Panc1 (cell line): ENCODE data around the gene TRMT5. TPM values are rescaled to one million over a fixed set of nuclear protein-coding genes. Genes with fewer than 3 reads are reported as not detected.

Experiments used
- ATAC-seq: fragments of 200-7000 bp; cut with Tn5 transposase; 2 replicates; pipeline ENCODE4 v1.9.1; 2020; ENCODE audit warnings: mild to moderate bottlenecking, moderate library complexity
- BruUV-seq: library from RNA; stranded (reverse); fragments of 400-500 nt; replicated peaks from 2 replicates; lab custom pipeline; 2021; lab: Mats Ljungman, UMichigan
- CTCF ChIA-PET: fragments of 300-600 bp; sonication (Branson Sonifier 250); formaldehyde crosslinking; loops from one replicate; lab custom pipeline; 2022; ENCODE audit warnings: antibody characterized with exemption; lab: Charles Lee
- POLR2A ChIA-PET: fragments of 300-600 bp; sonication (Branson Sonifier 250); formaldehyde crosslinking; loops from one replicate; lab custom pipeline; 2022; ENCODE audit warnings: antibody characterized with exemption; lab: Charles Lee
- DNase-seq: peaks from one replicate; pipeline ENCODE4 v3.0.0-alpha.2; 2010; ENCODE audit warnings: low read depth, low spot score
- H3K27ac ChIP-seq: 2 replicates; pipeline ENCODE4 v1.5.1; 2011; ENCODE audit warnings: mild to moderate bottlenecking, low read length, inconsistent platforms
- H3K27me3 ChIP-seq: fragments of 200-500 bp; sonication (Bioruptor generic); 2 replicates; pipeline ENCODE4 v1.6.0; 2014; ENCODE audit warnings: low read length, inconsistent platforms; ENCODE audit not compliant: control insufficient read depth, insufficient read depth
- H3K36me3 ChIP-seq: fragments of 200-500 bp; sonication (Bioruptor generic); 2 replicates; pipeline ENCODE4 v1.5.1; 2014; ENCODE audit warnings: inconsistent platforms, mild to moderate bottlenecking, low read length, moderate library complexity; ENCODE audit not compliant: control insufficient read depth, insufficient read depth
- H3K4me1 ChIP-seq: 2 replicates; pipeline ENCODE4 v1.5.1; 2011; ENCODE audit warnings: inconsistent platforms, mild to moderate bottlenecking, low read length, moderate library complexity; ENCODE audit not compliant: control insufficient read depth, insufficient read depth
- H3K4me3 ChIP-seq, 2 experiments: 2 replicates each; pipeline ENCODE4 v1.5.1; 2011 to 2012; ENCODE audit warnings: low read depth in 2 of 2, low read length in 2 of 2, mild to moderate bottlenecking in 2 of 2, inconsistent platforms in 1 of 2, moderate library complexity in 1 of 2
- H3K9me3 ChIP-seq: fragments of 200-500 bp; sonication (Bioruptor generic); 2 replicates; pipeline ENCODE4 v1.5.1; 2014; ENCODE audit warnings: low read depth, mild to moderate bottlenecking, inconsistent platforms, low read length, moderate library complexity; ENCODE audit not compliant: control insufficient read depth, insufficient read depth
- POLR2AphosphoS5 ChIP-seq: IDR thresholded peaks from 2 replicates; pipeline ENCODE4 v1.6.1; 2012; ENCODE audit warnings: mild to moderate bottlenecking, low read depth, low read length, moderate library complexity
- REST ChIP-seq, 2 experiments: IDR thresholded peaks; 2 replicates each; pipeline ENCODE4 v1.6.1; 2011 to 2012; ENCODE audit warnings: low read depth in 2 of 2, control low read depth in 1 of 2, low read length in 1 of 2, mild to moderate bottlenecking in 1 of 2, moderate library complexity in 1 of 2; ENCODE audit not compliant: insufficient read depth in 1 of 2
- SIN3A ChIP-seq: IDR thresholded peaks from 2 replicates; pipeline ENCODE4 v1.6.1; 2012; ENCODE audit warnings: low read depth, mild to moderate bottlenecking, low read length, moderate library complexity, borderline replicate concordance; ENCODE audit not compliant: insufficient read depth
- TCF7L2 ChIP-seq: IDR thresholded peaks from 2 replicates; pipeline ENCODE4 v1.6.1; 2011; ENCODE audit warnings: mild to moderate bottlenecking, low read depth, low read length, inconsistent platforms
- in situ Hi-C: cut with HindIII; loops from 2 replicates; pipeline ENCODE4 v1.10.0; 2016; ENCODE audit warnings: low sequenced_read_pairs, low pct_unique_long_range_greater_than_20kb
- intact Hi-C: fragments of 100-400 bp; cut with micrococcal nuclease; formaldehyde crosslinking; loops from one replicate; pipeline ENCODE4 v1.10.0; 2022; ENCODE audit not compliant: unreplicated experiment
- total RNA-seq: library from RNA; stranded (reverse); gene quantifications from one replicate; pipeline ENCODE4 v1.2.1, GENCODE V29; 2021; ENCODE audit not compliant: unreplicated experiment
- TF ChIP-seq, protein P1 (sequence below): fragments of 450-650 bp; IDR thresholded peaks from 2 replicates; pipeline ENCODE4 v1.5.1; 2017; ENCODE audit warnings: mild to moderate bottlenecking

TRMT5 gene
- total RNA-seq, 1 experiment from 2014 or later, result 14.9 TPM

- no TSS peak for BruUV-seq
Observed at GRCh38 chr14:60956202-60956601, 24.7 kb downstream of the TRMT5 start.

GRCh38 chr14:60951776-60952435, 29.0 kb downstream of the TRMT5 start:
- no peak for DNase-seq
- Histone ChIP-seq H3K4me3 (no peak overlapping the region), H3K4me1 (no peaks in the 10 kb centered on the region), H3K27me3 (no peaks in the 10 kb centered on the region), H3K9me3 (peaks cover 12% of the 10 kb centered on the region; the same call in 1 of the 2 replicates), H3K27ac (no peak overlapping the region), H3K36me3 (no peaks in the 10 kb centered on the region)
- CTCF ChIA-PET, result no interaction called here
- ATAC-seq, result no peak
- in situ Hi-C loops, result no loop called here
- POLR2A ChIA-PET, result no interaction called here
- TF ChIP-seq POLR2AphosphoS5 (no peak), SIN3A (no peak), TCF7L2 (no peak), REST (IDR thresholded peaks at IDR 0.05; ENCODE audit: insufficient read depth in 1 of 2, low read depth in 2 of 2, low read length in 1 of 2) (no peak)
- TF ChIP-seq, protein P1, sequence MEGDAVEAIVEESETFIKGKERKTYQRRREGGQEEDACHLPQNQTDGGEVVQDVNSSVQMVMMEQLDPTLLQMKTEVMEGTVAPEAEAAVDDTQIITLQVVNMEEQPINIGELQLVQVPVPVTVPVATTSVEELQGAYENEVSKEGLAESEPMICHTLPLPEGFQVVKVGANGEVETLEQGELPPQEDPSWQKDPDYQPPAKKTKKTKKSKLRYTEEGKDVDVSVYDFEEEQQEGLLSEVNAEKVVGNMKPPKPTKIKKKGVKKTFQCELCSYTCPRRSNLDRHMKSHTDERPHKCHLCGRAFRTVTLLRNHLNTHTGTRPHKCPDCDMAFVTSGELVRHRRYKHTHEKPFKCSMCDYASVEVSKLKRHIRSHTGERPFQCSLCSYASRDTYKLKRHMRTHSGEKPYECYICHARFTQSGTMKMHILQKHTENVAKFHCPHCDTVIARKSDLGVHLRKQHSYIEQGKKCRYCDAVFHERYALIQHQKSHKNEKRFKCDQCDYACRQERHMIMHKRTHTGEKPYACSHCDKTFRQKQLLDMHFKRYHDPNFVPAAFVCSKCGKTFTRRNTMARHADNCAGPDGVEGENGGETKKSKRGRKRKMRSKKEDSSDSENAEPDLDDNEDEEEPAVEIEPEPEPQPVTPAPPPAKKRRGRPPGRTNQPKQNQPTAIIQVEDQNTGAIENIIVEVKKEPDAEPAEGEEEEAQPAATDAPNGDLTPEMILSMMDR, result no peak
- no TSS peak for BruUV-seq
- intact Hi-C loops, result no loop called here

More at GRCh38 chr14:60956202-60956601, 24.7 kb downstream of the TRMT5 start:
- ATAC-seq (no peak), DNase-seq (no peak)
- intact Hi-C loops, result no loop called here
- TF ChIP-seq POLR2AphosphoS5 (no peak), REST (IDR thresholded peaks at IDR 0.05; ENCODE audit: insufficient read depth in 1 of 2, low read depth in 2 of 2, low read length in 1 of 2) (no peak)
- Histone ChIP-seq H3K4me1 (no peaks in the 10 kb centered on the region), H3K27me3 (no peaks in the 10 kb centered on the region), H3K4me3 (no peak overlapping the region), H3K9me3 (peaks cover 17% of the 10 kb centered on the region; the same call in 1 of the 2 replicates), H3K36me3 (no peaks in the 10 kb centered on the region), H3K27ac (no peak overlapping the region)
- in situ Hi-C loops, result no loop called here
- ChIA-PET POLR2A (no interaction called here), CTCF (no interaction called here)
